HepG2 (cell line): ENCODE results near the gene ACYP2. TPM values are rescaled to one million over a fixed set of nuclear protein-coding genes. Genes with fewer than 3 reads are reported as not detected.

Source experiments
- DPF2 ChIP-seq: sonication (generic); formaldehyde crosslinking; IDR thresholded peaks from 2 replicates; pipeline ENCODE4 v1.4.0; 2020; ENCODE audit warnings: mild to moderate bottlenecking, low read depth, missing genetic modification reagents, borderline replicate concordance
- EEA1 ChIP-seq: sonication (generic); formaldehyde crosslinking; IDR thresholded peaks from 2 replicates; pipeline ENCODE4 v1.5.1; 2020; ENCODE audit warnings: mild to moderate bottlenecking, missing genetic modification reagents, borderline replicate concordance
- ERF ChIP-seq: IDR thresholded peaks from 2 replicates; pipeline ENCODE4 v1.6.1; 2018; ENCODE audit warnings: missing biosample characterization, missing genetic modification reagents
- FOXK1 ChIP-seq: sonication (generic); formaldehyde crosslinking; IDR thresholded peaks from 2 replicates; pipeline ENCODE4 v1.4.0; 2020; ENCODE audit warnings: low read depth, missing genetic modification reagents, borderline replicate concordance
- HNRNPL ChIP-seq: fragments of 200-400 bp; formaldehyde crosslinking; IDR thresholded peaks from 2 replicates; pipeline ENCODE4 v1.6.1; 2017; ENCODE audit warnings: mild to moderate bottlenecking, low read depth, low read length
- KDM1A ChIP-seq: IDR thresholded peaks from 2 replicates; pipeline ENCODE4 v1.6.1; 2016; ENCODE audit warnings: missing compliant biosample characterization
- KDM3A ChIP-seq: IDR thresholded peaks from 2 replicates; pipeline ENCODE4 v1.6.1; 2018; ENCODE audit warnings: low read depth, missing compliant biosample characterization
- MAX ChIP-seq: IDR thresholded peaks from 2 replicates; pipeline ENCODE4 v1.6.1; 2012; ENCODE audit warnings: inconsistent platforms
- SMARCC2 ChIP-seq: fragments of 450-650 bp; IDR thresholded peaks from 2 replicates; pipeline ENCODE4 v1.6.1; 2017; ENCODE audit warnings: antibody characterized with exemption, mild to moderate bottlenecking
- SP5 ChIP-seq: IDR thresholded peaks from 2 replicates; pipeline ENCODE4 v1.6.1; 2016; ENCODE audit warnings: low read depth, borderline replicate concordance
- STAG1 ChIP-seq: sonication (generic); formaldehyde crosslinking; IDR thresholded peaks from 2 replicates; pipeline ENCODE4 v1.4.0; 2020; ENCODE audit warnings: missing genetic modification reagents
- TGIF2 ChIP-seq: IDR thresholded peaks from 2 replicates; pipeline ENCODE4 v1.6.1; 2016; ENCODE audit warnings: control low read depth, missing compliant biosample characterization
- TRIM24 ChIP-seq: sonication (generic); formaldehyde crosslinking; IDR thresholded peaks from 2 replicates; pipeline ENCODE4 v1.8.0; 2022; ENCODE audit warnings: mild to moderate bottlenecking, missing genetic modification reagents
- ZNF496 ChIP-seq: sonication (generic); formaldehyde crosslinking; IDR thresholded peaks from 2 replicates; pipeline ENCODE4 v1.8.1; 2023; ENCODE audit warnings: mild to moderate bottlenecking, moderate library complexity, missing genetic modification reagents; ENCODE audit not compliant: insufficient replicate concordance
- ZNF646 ChIP-seq: sonication (generic); formaldehyde crosslinking; IDR thresholded peaks from 2 replicates; pipeline ENCODE4 v1.9.0; 2021; ENCODE audit warnings: mild to moderate bottlenecking, missing genetic modification reagents
- ZNF781 ChIP-seq: sonication (generic); formaldehyde crosslinking; IDR thresholded peaks from 2 replicates; pipeline ENCODE4 v1.5.1; 2020; ENCODE audit warnings: borderline replicate concordance, mild to moderate bottlenecking, missing genetic modification reagents; ENCODE audit errors: not compliant biosample characterization
- polyA plus RNA-seq, 8 experiments: library from polyadenylated mRNA; depleted of rRNA in 3 of 8; stranded (reverse) in 7 of 8; unstranded in 1 of 8; fragments of >200 nt; fragmentation: Illumina TruSeq in 4 of 8; extraction: Trizol in 4 of 8; gene quantifications; 2 replicates each; pipeline versions ENCODE4 v1.2.1 to v1.2.3, GENCODE V29; 2011 to 2016; ENCODE audit warnings: low read depth in 4 of 8, missing spikeins in 1 of 8, mixed read lengths in 1 of 8; ENCODE audit not compliant: insufficient read depth in 1 of 8
- total RNA-seq, 5 experiments: library from RNA; depleted of rRNA; stranded (reverse); fragments of >200 nt; fragmentation: Illumina TruSeq; extraction: Trizol; gene quantifications; 2 replicates each; pipeline ENCODE4 v1.2.3, GENCODE V29; 2016; ENCODE audit warnings: low read depth in 1 of 5
- TF ChIP-seq, protein P1 (sequence below): IDR thresholded peaks from 2 replicates; pipeline ENCODE4 v1.6.1; 2018; ENCODE audit warnings: missing genetic modification reagents
- TF ChIP-seq, protein P2 (sequence below): sonication (generic); formaldehyde crosslinking; IDR thresholded peaks from 2 replicates; pipeline ENCODE4 v1.9.0; 2021; ENCODE audit warnings: missing genetic modification reagents, borderline replicate concordance

ACYP2 gene
- total and polyA plus RNA-seq, 2 of the 13 experiments (the other 11 are each of a cell fraction or from before 2014, with no cell fraction given), result 12.3 to 12.7 TPM

GRCh38 chr2:54233832-54234649 is 118.6 kb downstream of the ACYP2 start (continued):
- TF ChIP-seq SMARCC2 (peak; percentile 55; the same call in 1 of the 2 replicates), EEA1 (CRISPR knock-in tag) (no peak), ERF (CRISPR knock-in tag) (peak; percentile 58; the same call in 1 of the 2 replicates), MAX (peak; percentile 62), TRIM24 (CRISPR knock-in tag) (peak; percentile 50; the same call in 1 of the 2 replicates), KDM1A (peak; percentile 94), ZNF781 (no peak), ZNF496 (CRISPR knock-in tag) (no peak), SP5 (peak; percentile 77), KDM3A (CRISPR knock-in tag) (0 out of 2 replicates have a peak, but pooled peaks have one; percentile 74), HNRNPL (no peak), DPF2 (CRISPR knock-in tag) (peak; percentile 95), FOXK1 (CRISPR knock-in tag) (peak; percentile 70; the same call in 1 of the 2 replicates), STAG1 (CRISPR knock-in tag) (no peak; the same call in none of the 2 replicates), TGIF2 (CRISPR knock-in tag) (0 out of 2 replicates have a peak, but pooled peaks have one; percentile 38), ZNF646 (CRISPR knock-in tag) (no peak)
- TF ChIP-seq, protein P1, sequence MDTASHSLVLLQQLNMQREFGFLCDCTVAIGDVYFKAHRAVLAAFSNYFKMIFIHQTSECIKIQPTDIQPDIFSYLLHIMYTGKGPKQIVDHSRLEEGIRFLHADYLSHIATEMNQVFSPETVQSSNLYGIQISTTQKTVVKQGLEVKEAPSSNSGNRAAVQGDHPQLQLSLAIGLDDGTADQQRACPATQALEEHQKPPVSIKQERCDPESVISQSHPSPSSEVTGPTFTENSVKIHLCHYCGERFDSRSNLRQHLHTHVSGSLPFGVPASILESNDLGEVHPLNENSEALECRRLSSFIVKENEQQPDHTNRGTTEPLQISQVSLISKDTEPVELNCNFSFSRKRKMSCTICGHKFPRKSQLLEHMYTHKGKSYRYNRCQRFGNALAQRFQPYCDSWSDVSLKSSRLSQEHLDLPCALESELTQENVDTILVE, result peak; percentile 75; the same call in 1 of the 2 replicates
- TF ChIP-seq, protein P2, sequence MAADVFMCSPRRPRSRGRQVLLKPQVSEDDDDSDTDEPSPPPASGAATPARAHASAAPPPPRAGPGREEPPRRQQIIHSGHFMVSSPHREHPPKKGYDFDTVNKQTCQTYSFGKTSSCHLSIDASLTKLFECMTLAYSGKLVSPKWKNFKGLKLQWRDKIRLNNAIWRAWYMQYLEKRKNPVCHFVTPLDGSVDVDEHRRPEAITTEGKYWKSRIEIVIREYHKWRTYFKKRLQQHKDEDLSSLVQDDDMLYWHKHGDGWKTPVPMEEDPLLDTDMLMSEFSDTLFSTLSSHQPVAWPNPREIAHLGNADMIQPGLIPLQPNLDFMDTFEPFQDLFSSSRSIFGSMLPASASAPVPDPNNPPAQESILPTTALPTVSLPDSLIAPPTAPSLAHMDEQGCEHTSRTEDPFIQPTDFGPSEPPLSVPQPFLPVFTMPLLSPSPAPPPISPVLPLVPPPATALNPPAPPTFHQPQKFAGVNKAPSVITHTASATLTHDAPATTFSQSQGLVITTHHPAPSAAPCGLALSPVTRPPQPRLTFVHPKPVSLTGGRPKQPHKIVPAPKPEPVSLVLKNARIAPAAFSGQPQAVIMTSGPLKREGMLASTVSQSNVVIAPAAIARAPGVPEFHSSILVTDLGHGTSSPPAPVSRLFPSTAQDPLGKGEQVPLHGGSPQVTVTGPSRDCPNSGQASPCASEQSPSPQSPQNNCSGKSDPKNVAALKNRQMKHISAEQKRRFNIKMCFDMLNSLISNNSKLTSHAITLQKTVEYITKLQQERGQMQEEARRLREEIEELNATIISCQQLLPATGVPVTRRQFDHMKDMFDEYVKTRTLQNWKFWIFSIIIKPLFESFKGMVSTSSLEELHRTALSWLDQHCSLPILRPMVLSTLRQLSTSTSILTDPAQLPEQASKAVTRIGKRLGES (CRISPR knock-in tag), result no peak
